Stimulated activated naive CD8-positive, alpha-beta T cell treated with anti-CD3 and anti-CD28 coated beads, Interleukin-15, Interleukin-2, amounts not matched to agents 100 U/mL and 50 U/mL, for 24 hours (primary cell): ENCODE measurements around the gene DNAAF8.
A peak's percentile ranks its signal among the peaks of the same experiment; 100 is the strongest.

ENCODE experiments used
- ATAC-seq: fragments of 150-1000 bp; cut with Tn5 transposase; one replicate; pipeline ENCODE4 v1.10.0; 2021
- DNase-seq: peaks from one replicate; pipeline ENCODE4 v3.0.0; 2021

Gene DNAAF8

DNA sequence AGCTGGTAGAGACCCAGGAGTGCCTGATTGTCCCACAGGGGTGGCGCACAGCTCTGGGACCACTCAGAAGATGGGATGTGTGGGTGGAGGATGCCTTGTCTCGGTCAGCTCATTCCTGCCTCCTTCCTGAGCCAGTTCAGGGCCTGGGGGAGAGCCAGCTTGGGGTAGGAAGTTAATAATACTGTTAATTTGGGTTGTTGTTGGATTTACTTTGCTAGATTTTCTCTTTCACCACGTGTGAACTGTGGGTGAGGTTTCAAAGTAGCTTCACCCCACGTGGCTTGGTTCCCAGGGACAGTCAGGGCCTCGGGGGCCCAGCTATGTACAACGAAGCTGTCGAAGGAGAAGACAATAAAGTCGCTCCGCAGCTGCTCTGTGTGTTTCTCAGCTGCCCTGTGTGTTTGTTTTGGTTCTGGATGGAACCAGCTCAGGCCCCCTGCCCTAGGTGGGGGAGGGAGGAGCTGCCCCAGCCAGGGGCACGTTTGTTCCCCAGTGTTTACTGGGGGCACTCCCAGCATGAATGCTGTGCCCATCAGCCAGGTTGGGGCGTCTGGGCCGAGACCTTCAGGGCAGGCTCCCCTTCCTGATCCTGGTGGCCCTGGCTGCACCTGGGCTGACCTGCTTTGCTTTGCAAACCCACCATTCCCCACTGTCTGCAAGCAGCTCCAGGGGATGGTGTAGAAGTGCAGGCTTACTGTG is 38.7 kb upstream of the DNAAF8 start:
- no peak for DNase-seq
- no peak for ATAC-seq

DNA sequence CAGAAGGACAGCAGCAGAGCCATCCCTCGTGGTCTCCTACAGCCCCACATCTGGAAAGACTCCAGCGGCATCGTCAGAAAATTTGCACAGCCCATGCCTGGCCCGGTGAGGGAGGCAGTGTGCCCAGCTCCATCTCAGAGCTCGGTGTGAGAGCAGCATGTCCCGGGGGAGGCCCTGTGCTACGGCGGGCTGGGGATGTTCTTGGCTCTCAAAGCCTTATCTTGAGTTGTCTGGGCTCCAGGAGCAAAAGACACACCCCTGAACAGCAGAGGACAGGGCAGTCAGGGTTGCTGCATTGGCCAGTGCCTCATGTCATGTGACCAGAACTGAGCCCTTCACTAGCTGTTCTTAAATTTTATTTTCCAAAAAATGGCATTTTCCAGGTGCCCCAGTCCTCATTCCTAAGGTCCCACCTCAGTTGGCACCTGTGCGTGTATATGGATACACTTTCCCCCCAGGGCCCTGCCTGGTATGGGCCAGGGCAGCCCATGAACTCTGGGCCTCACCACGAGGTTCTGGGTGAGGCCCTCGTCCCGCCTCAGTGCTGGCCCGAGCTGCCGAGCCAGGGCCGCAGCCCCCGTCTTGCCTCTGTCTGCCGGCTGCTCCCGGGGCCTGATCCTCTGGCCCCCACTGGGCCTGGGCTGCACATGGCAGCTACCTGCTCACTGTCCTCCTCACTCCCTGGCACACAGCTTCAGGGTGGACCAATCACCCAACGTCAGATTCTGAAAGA is 38.0 kb upstream of the DNAAF8 start:
- DNase-seq (no peak), ATAC-seq (no peak)

- no peak for ATAC-seq
- no peak for DNase-seq
Measured at GRCh38 chr16:4696905-4697847, 37.2 kb upstream of the DNAAF8 start.

DNA sequence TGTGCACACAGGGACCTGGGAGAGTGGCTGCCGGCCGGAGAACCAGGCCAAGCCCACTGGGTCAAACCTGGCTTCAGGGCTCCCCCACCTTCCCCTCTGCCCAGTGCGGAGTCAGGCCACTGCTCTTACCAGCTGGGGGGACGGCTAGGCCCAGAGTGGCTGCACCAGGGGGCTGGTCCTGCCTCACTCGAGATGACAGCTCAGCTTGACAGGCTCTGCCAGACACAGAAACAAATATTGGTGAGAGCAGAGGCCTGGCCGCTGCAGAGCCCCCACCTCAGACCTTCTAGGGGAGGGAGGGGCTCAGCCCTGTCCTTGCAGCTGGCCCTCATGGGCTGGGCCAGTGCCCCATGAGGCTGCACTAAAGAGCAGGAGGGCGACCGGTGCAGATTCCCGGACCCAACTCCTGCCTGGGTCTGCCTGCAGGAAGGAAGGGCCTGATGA is 36.5 kb upstream of the DNAAF8 start:
- no peak for ATAC-seq

GRCh38 chr16:4698321-4699045 is 35.9 kb upstream of the DNAAF8 start:
- no peak for ATAC-seq

More for the DNA sequence above, 36.5 kb upstream of the DNAAF8 start:
- no peak for DNase-seq

DNA sequence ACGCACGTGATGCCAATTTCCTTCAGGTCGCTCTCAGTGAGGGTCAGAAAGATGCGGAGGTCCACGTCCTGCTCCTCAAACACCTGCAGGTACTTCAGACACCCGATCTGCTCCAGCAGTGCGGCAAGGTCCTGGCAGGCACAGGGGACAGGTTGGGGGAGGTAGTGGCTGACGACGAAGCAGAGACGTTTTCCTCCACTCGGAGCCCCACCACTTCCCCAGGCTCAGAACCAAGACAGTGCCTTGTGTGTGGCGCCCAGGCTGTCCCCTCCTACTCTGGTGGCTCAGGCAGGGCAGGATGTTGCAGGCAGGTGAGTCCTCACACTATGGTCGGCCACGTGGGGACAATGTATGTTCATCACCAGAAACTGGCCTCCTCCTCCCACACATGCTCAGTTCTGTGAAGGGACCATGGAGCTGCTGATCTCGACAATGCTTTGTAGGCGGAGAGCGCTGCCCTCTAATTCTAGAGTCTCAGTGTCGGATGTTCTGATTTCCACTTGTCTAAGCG is 35.2 kb upstream of the DNAAF8 start:
- DNase-seq (no peak), ATAC-seq (no peak)

More at GRCh38 chr16:4698321-4699045, 35.9 kb upstream of the DNAAF8 start:
- DNase-seq = no peak

DNA sequence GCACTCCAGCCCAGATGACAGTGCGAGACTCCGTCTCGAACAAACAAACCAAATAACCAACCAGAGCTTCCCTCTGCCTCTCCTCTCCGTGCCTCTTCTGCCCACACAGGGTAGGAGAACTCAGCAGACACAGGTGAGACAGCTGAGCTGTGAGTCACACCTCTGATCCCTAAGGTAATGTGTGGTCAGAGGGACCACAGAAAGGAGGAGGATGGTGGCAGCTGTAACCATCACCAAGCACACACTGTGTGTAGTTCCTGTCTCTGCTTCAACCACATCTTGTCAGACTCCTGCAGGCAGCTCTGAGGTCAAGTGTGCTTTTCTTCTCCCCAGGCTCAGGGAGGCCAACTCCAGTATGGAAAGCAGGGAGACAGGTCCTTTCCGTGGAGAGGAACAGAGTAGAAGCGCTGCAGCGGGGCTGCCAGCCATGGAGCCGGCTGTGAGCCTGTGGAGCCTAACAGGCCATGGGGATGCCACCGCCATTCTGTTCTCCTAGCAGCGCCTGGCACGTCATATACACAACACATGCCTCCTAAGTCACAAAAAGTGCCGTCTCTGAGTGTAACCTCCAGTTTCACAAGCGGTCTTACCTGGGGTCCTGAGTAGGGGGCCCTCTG is 33.8 kb upstream of the DNAAF8 start:
- DNase-seq = no peak
- peak; percentile 75 for ATAC-seq

DNA sequence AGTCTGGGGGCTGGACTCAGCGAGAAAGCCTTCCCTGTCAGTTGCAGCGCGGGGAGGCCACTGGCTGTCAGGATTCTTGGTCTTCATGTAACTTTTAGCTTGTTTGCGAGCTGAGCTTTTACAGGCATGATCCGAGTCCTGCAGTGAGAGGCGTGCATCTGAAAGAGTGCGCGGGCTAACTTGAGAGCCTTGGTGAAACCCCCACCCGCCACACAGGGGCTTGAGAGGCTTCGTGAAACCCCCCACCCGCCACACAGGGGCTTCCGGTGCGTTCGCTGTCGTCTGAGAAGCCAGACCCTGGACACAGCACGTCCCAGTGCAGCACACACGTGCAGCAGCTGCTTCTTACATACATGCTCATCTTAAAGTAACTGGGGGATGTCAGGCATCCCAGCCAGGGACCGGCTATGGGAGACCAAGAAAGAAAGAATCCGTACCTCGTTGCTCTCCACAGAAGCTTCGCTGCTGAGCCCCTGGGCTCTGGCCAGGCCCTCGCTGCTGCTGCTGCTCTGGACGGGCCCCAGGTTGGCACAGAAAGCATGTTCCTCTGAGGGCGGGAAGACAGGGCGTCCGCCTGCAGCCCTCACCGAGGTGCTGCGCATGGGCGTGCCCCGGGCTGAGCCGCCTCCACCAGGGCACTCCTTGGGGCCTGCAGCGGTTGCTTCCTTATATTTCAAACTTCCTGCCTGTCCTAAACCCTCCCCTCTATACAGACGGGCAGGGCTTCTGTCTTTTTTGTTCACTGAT is 33.2 kb upstream of the DNAAF8 start:
- ATAC-seq (no peak), DNase-seq (no peak)

DNA sequence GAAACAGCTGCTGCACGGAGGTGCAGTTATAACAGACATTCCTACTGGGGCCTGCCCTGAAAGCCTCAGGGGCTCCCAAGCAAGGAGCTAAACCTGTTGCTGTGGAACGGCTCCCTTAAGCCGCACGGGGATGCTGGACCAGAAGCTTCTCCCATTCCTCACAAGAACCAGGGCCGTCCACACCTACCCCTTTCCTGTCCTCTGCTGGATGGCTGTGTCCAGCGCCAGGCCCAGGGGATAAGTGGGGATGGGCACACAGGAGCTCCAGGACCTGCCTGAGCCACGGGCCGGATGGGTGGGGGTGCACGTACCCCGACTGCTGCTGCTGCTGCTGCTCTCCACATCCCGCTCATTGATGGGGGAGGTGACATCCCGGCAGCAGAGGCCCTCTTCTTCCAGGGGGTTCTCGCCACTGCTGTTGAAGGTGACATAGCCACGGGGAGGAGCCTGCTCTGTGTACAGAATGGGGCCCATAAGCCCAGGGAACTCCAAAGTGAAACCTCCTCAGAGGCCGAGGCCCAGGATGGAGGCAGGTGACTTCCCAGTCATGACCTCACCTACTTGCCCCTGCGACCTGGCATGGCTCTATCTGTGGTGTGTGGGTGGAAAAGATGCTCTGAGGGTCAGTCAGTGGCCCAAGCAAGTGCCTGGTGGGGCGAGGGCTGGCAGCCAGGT is 32.4 kb upstream of the DNAAF8 start:
- ATAC-seq = no peak
- DNase-seq = no peak

- no peak for DNase-seq
- ATAC-seq = no peak
Measured at GRCh38 chr16:4702466-4702808, 31.9 kb upstream of the DNAAF8 start.

DNA sequence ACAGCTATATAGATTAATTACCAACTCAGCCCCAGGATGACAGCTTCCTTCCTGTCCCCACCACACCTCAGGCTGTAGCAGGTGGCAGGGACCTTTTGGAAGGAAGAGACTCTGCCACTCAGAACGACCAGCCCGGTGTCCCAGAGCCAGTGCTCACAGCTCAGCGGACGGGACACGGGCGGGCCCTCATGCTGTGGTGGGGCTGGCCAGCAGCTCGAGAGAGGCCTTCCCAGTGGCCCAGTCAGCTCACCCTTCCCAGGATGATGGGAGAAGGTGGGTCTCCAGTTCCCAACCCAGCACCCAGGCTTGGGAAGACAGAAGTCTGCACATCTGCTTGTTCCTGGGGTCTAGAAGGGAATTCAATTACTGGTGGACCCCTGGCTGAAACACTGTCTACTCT is 30.4 kb upstream of the DNAAF8 start:
- ATAC-seq (no peak), DNase-seq (no peak)

DNA sequence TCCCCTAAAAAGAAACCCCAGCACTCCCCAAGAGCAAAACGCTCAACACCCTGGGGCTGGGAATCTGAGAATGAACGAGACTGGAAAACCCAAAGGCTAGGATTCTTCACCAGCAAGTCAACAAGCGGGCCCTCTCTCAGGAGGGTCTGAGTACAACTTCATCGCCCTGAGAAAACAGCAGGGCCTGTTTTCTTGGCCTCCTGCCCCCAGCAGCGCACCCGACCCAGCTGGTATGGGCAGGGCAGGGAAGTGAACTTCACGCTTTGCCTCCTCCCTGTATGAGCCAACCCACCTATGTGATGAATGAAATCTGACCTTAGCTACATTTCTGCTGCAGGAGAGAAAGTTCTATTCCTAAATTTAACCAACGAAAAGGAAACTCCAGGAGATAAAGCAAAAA is 29.8 kb upstream of the DNAAF8 start:
- DNase-seq (no peak), ATAC-seq (no peak)

- ATAC-seq (no peak), DNase-seq (no peak)
Measured at GRCh38 chr16:4704913-4705312, 29.4 kb upstream of the DNAAF8 start.

- DNase-seq (no peak), ATAC-seq (no peak)
Measured at GRCh38 chr16:4706871-4707270, 27.5 kb upstream of the DNAAF8 start.

GRCh38 chr16:4709481-4709880 is 24.9 kb upstream of the DNAAF8 start:
- no peak for ATAC-seq
- no peak for DNase-seq

DNA sequence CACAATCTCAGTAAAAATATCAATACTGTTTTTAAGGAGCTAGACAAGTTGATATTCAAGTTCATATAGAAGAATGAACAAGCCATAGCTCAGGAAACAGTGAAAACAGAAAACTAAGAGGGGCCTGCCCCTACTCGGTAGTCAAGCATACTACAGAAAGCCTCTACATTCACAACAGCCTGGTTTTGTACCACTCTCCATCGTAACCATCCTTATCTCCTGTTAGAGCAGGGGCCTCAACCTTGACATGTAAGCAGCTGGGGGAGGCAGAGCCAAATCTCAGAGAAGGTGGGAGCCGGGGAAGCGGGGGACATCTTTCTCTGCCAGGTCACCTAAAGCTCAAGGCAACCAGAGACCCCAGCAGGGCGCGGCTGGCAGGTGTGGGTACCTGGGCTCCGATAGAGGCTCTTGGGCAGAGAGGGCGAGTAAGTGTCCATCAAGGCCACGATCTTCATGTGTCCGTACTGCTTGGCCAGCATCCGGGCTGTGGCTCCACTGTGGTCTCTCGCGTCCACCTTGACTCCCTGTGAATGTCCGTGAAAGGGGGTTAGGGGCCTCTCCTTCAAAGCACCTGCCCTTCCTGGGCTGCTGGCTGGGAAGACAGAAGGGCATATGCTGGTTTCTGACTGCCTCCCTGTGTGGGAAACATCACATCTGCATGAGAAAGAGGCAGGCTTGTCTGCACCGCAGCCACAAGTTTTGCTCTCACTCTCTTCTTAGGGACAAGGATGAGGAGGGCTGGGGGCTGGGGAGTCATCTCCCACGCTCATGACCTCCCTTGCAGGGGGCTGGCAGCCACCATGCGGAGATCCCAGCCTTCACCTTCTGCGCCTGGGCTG is 20.5 kb upstream of the DNAAF8 start:
- ATAC-seq = no peak
- DNase-seq = no peak

DNA sequence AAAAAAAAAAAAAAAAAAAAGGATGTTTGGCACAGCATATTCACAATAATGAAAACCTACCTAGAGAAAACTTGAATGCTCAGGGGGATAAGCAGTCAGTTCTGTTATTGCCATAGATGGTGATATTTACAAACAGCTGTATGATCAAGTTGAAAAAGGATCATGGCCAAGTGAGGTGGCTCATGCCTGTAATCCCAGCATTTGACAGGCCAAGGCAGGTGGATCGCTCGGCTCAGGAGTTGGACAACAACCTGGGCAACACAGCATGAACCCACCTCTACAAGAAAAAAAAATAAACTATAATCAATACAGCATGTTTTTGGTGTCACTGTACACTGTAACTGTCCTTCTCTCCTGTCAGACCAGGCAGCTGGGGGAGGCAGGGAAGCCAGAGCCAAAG is 19.3 kb upstream of the DNAAF8 start:
- DNase-seq (no peak), ATAC-seq (no peak)

DNA sequence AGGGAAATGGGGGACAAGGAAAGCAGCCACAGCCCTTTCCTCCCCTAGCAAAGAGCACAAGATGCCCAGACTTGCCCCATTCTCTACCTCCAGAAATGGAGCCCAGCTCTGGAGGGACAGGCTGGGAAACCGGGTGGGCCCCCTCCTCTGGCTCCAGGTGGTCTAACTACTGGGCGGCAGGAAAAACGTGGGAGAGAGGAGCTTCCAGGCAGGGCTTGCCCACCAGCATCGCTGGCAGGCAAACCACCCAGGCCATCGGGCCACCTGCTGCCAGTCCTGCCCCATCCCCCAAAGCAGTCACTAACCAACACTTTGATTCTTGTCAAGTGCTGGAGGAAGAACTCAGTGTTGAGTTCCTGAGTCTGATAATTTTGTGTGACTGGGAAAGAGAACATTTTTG is 15.9 kb upstream of the DNAAF8 start:
- DNase-seq (no peak), ATAC-seq (no peak)

- no peak for DNase-seq
- ATAC-seq = no peak
Measured at GRCh38 chr16:4723071-4723767, 11.1 kb upstream of the DNAAF8 start.
